Urothelium cell line (cell line): ENCODE data around the gene SLC2A11.
"Not testable (repeated sequence)": the region's sequence is repeated elsewhere in the genome, so short reads cannot be mapped to it uniquely, and the experiment has no call there.

Experiments used
- DNase-seq: peaks from one replicate; pipeline ENCODE4 v3.0.0; 2011; ENCODE audit warnings: low spot score, mixed read lengths
- FAIRE-seq: peaks from 2 replicates; lab custom pipeline; 2011; peaks lifted over from hg19 to GRCh38; lab: Jason Lieb, UNC

The SLC2A11 gene

DNA sequence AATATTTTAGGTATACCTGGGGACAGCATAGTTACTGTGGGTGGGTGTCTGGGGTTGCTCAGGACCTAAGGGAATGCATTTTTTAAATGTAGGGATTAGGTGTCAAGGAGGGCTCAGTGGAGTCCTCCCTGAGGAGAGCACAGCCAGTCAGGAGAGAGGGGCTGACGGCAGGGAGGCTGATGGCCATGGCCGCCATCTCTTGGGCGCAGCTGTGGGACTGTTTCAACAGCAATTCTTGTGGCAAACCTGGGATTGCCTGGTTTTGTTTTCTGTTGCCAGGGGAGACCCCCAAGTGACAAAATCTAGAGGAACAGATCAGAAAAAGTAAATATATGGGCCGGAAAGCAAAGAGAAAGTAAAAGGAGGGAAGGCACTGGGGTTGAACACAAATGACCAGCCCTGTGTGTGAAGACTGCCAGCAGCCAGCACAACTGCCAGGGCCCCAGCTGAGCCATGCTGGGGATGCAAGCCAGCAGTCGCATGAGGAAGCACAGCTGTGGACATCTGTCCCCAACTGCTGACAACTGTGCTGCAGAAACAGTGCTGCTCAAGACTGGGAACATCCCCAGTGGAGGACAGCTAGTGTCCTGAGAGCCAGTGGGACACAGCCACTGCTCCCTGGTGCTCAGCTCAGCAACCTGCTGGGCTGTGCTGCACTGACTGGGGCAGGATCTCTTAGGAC, 47.0 kb downstream of the SLC2A11 start:
- FAIRE-seq: peak; percentile 72
- no peak for DNase-seq

DNA sequence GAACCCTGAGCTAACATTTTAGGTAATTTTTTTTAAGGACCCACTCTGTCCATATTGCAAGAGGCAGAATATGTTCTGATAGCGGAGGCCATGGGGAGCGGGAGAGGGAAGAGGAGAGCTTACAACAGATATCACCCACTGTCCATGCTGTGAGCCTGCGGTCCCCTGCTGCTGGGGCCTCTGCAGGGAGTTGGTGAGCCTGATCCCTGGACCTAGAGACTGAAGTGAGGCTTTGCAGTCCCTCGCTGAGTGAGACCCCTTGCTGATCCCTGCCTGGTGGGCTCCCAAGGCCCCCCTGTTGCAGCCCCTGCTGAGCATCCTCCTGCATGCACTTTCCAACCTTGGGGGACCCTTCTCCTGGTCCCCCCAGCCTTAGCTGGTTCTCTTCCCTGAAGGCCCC, 49.0 kb downstream of the SLC2A11 start:
- FAIRE-seq (no peak), DNase-seq (no peak)

DNA sequence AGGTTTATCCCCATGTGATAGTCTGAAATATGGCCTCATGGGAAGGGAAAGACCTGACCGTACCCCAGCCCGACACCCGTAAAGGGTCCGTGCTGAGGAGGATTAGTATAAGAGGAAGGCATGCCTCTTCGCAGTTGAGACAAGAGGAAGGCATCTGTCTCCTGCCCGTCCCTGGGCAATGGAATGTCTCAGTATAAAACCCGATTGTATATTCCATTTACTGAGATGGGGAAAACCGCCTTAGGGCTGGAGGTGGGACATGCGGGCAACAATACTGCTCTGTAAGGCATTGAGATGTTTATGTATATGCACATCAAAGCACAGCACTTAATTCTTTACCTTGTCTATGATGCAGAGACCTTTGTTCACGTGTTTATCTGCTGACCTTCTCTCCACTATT, 49.7 kb downstream of the SLC2A11 start:
- FAIRE-seq: not testable (repeated sequence)

DNA sequence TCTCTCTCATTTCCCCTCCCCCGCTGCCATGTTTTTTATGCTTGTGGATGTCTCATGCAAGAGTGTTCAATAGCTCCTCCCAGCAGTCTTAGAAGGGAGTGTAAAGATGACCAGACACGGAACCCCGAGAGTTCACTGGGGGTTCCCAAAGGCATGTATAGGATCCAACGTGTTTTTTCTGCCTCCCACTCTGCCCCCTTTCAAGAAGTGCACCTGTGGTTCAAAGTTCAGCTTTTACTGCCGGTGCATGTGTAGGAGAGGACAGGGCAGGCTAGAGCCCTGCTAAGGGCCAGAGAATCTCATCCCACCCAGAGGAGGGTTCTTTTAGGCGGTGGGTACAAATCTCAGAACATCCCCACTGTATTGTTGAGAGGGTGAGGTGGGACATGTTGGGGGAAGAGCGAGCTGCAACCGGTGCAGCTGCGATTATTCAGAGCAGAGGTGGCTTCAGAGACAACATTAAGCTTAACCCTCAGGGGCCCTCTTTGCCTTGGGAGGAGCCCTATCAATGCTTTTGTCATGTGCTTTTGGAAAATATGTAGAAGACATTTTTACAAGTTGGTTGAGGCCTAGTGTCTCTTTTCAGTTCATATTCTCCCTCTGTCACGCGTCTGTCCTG, 51.0 kb downstream of the SLC2A11 start:
- FAIRE-seq (peak; percentile 13), DNase-seq (no peak)

More for the DNA sequence above, 49.7 kb downstream of the SLC2A11 start:
- not testable (repeated sequence) for DNase-seq

DNA sequence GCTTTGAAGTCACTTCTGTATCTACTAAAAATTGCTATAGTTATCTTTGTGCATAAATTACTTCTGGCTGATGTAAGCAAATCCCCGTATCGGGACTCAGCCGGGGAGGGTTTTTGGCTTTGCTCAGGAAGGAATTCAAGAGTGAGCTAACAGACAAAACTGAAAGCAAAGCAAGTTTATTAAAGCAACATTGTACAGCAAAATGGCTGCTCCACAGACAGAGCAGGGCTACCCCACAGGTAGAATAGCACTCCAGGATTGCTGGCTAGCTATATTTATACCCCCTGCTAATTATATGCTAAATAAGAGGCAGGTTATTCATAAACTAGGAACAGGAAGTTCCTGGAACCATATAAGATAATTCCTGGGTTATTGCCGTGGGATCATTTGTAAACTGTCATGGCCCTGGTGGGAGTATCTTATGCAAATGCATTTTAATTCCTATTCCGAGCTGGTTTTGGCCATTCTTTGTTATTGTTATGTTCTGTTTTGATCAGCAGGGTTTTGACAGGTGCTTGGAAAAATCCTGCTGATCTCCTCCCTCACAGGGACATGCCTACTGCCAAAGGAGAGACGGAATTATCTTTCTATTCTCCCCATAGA, 51.7 kb downstream of the SLC2A11 start:
- FAIRE-seq: peak; percentile 42
- no peak for DNase-seq

DNA sequence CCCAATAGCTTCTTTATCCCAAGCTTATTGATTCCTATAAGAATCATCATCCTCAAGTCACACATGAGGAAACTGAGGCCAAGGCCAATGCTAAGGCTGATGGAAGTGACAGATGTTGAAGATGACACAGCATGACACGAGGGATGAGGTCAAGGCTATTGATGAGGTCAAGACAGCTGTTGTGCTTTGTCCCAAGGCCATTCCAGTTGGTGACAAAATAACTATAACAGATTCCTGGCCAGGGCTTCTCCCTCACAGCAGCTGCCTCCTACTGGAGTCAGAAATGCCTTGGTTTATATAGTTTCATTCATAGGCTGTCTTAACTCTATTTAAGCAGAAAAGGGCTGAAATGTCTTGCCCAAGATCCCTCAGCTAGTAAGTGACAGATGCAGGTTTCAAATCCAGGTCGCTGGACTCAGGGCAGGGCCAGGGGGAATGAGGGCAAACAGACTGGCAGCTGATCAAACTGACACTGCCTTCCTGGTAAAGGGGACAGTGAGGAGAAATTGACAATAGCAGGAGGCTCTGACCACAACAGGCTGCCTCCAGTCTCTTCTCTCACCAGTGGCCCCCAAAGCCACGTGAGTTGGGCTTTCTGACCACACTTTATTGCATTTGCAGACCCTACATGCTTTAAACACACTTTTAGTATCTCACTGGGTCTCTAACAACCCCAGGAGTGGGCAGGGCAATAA, 53.0 kb downstream of the SLC2A11 start:
- DNase-seq (no peak), FAIRE-seq (no peak)

DNA sequence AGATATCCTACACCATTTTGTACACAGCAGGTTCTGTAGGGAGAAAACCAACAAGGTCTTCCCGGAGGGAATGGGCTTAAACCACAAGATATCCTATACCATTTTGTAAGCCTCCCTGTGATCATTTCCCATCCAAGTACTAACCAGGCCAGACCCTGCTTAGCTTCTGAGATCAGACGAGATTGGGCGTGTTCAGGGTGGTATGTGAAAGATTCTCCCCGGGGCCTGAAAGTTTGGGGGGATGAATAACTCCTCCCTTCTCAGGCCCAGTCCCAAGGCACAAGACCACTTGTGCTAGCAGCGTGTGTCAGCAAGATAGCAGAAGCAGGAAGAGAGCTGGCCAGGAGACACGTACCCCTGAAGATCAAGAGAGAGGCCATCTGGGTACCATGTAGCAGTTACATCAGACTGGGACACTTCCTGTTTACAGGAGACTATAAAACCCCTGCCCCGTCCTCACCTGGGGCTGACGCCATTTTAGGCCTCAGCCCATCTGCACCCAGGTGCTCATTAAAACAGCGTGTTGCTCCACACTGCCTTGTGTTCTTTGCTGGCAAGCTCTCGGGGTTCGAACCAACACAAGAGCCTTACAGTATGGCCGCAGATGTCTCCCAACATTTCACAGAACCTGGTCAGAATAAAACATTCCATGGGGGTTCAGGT, 53.8 kb downstream of the SLC2A11 start:
- DNase-seq: no peak
- peak; percentile 23 for FAIRE-seq

DNA sequence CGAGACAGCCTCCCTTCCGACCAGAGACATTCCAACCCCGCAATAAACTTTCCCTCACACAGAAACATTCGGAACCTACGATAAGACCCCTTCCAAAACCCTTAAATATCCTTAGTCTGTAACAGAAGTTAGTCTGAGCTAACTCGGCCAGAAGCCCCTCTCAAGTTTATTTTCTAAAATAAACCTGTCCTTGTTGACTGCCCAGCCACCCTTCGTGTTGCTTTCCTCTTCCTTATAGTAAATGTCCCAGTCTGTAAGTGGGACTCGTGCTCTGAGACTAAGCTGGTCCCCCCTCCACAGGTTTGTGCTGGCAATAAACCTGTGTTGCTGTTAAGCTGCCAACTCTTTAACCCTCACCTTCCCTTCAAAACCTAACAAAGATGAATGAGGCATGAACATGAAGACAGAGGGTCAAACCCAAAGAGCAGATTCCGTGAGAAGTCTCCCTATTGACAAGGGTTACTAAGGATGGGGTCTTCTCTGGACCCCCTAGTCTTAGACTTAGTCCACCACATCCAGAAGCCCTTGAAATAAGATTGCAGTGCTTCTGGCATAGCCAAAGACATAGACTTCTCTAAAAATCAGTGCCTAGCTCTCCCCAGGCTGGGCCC, 54.7 kb downstream of the SLC2A11 start:
- no peak for DNase-seq
- no peak for FAIRE-seq

DNA sequence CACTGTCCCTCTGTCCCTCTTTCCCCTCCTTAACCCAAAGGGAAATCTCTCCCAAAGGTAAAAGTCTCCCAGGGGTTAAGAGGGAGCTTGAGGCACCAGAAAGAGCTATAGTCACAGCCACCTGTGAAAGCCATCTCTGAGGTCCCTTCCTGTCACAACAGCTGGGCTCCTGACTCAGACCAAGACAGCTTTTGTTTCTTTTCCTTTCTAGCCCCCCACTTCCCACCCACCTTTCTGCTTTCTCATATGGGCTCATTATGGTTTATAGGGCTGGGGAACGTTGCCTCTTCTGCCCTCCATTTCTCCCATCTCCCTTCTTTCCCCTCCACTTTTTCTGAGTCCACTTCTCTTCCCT, 55.6 kb downstream of the SLC2A11 start:
- no peak for FAIRE-seq
- no peak for DNase-seq

DNA sequence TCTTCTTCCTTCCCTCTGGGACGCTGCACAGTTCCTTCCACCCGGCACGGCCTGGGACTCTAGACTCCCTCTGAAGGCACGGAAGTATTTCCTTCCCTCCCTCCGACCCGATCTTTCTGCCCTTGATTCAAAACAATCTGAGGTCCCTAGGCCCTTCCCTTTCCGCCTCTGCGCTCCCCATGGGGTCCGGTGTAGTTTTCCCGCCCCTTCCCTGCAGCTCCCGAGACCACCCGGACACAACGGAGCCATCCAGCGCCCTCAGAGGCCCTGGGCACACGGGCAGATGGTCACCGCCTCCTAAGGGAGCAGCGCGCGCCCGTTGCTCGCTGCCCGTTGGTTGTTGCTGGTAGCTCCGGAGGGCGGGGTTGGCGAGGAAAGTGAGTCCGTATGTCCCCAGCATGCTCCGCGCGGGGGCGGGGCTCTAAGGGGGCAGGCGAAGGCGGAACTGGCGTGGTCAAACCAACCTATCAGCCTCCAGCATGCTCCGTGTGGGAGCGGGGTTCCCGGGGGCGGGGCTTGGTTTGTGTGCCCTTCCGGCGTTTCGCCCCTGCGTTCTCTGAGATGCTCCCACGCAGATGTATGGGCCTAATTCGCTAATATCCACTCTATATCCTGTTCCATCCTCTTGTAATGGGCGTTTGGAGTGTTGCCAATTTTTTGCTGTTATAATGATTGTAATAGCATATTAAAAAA, 56.1 kb downstream of the SLC2A11 start:
- peak; percentile 82 for DNase-seq
- FAIRE-seq: peak; percentile 58

DNA sequence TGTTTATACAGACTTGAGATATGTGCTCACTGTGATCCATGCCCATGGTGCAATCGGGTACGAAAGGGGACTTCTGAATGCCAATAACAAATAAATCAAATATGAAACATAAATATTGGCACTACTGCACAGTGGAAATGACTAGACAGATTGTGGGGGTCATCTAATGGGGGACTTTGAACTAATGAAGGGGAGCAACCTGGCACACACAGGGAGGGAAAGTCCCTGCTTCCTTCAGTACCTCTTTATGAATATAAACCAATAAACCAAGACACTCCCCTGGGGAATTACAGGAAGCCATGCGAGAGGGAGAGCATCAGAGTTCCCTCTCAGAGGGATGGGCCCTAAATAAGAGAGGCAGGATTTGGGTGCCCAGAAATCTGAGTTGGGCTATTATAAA, 57.6 kb downstream of the SLC2A11 start:
- DNase-seq: no peak
- no peak for FAIRE-seq

DNA sequence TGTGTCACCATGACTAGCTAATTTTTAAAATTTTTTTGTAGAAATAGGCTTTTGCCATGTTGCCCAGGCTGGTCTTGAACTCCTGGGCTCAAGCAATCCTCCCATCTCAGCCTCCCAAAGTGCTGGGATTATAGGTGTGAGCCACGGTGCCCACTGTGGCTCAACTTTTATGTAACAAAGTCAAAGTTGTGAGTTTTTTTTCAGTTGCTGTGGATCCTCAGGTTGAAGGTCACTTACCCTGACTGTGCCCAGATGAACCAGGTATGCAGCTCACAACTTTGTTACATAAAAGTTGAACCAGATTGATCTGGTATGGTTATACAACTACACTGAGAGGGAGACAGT, 62.6 kb downstream of the SLC2A11 start:
- DNase-seq, FAIRE-seq: not testable (repeated sequence)

DNA sequence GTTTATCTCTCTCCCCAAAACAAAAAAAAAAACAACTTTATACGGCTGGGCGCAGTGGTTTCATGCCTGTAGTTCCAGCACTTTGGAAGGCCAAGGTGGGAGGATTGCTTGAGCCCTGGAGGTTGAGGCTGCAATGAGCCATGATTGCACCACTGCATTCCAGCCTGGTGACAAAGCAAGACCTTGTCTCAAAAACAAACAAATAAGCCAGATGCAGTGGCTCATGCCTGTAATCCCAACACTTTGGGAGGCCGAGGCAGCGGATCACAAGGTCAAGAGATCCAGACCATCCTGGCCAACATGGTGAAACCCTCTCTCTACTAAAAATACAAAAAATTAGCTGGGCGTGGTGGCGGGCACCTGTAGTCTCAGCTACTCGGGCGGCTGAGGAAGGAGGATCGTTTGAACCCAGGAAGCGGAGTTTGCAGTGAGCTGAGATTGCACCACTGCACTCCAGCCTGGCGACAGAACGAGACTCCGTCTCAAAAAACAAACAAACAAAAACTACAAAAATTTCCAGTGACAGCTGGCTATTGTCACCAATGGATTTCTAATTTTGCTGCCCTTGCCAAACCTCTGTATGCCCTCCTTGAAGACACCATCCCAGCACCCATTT, 64.0 kb downstream of the SLC2A11 start:
- FAIRE-seq: peak; percentile 96

DNA sequence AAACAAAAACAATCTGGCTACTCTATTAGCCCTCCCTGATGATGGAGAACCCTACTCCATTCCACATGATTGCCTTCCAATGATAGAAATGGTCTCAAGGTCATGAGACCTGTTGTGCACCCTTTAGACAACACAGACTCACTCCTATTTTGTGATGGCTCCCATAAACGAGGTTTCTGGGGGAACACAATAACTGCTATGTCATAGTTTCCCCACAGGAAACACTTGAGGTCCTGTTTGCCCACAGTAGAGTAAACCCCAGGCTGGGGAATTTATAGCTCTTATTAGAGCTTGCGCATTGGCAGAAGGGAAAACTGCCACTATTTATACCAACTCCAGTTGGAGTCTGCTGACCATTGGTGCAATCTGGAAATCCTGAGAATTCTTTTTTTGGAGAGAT, 65.2 kb downstream of the SLC2A11 start:
- DNase-seq: no peak
- no peak for FAIRE-seq

More for the DNA sequence above, 64.0 kb downstream of the SLC2A11 start:
- DNase-seq: not testable (repeated sequence)

DNA sequence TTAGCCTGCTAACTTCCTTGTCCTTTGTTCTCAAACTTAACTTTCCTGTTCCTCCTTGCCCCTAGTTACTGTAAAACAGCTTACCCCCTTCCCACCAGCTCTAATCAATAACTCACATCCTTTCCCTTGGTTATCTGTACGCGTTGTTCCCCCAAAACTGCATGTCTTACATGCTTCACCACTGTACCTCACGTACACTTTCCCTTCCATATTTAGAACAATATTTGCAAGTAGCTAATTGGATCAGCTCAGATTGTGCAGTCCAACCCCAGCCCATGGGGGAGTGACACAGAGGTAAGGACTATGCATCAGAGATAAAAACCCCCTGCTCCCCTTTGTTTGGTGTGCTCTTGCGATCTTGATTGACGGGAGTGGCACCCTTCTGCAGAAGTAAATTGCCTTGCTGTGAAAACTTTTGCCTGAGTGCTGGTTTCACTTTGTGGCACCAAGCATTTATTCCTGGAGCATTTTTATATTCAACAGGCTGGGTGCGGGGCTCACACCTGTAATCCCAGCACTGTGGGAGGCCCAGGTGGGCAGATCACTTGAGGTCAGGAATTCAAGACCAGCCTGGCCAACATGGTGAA, 67.4 kb downstream of the SLC2A11 start:
- DNase-seq (no peak), FAIRE-seq (peak; percentile 53)

DNA sequence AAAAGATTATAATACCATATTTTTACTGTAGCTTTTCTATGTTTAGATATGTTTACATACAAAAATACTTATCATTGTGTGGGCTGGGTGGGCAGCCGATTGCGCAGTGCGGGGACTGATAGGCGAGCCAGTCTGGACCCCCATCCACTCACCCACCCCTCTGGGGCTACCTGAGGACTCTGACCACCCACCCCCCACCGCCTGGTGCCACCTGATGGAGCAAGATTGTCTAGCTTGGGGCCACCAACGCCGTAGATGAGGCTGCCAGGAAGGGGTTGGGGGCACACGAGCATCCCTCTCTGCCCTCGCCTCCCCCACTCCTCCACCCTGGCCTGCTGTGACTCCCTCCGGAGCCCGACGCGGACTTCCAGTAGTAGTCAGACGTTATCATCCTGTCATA, 68.9 kb downstream of the SLC2A11 start:
- no peak for DNase-seq
- no peak for FAIRE-seq
